Activated naive CD4-positive, alpha-beta T cell treated with Interleukin-2 at 50 U/mL for 16 hours (primary cell): ENCODE data around the gene GMDS.

Experiments
- DNase-seq: peaks from one replicate; pipeline ENCODE4 v3.0.0-alpha.2; 2020

GMDS gene

DNA sequence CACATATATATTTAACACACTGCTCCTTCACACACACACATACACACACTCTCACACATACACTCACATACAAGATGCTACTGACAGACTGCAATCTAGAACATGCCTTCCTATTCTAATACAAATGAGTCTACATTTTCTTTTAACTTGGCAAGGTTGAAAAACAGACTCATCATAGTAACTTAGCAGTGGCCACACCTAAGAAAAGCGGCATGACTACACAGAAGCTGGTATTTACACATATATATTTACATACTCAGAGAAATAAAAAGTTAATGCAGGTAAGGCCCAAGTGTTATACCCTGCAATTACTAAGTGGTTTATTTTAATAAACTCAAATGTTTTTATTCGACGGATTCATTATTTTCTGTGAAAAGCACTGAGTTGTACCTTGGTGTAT is 426.4 kb downstream of the GMDS start:
- DNase-seq: no peak

DNA sequence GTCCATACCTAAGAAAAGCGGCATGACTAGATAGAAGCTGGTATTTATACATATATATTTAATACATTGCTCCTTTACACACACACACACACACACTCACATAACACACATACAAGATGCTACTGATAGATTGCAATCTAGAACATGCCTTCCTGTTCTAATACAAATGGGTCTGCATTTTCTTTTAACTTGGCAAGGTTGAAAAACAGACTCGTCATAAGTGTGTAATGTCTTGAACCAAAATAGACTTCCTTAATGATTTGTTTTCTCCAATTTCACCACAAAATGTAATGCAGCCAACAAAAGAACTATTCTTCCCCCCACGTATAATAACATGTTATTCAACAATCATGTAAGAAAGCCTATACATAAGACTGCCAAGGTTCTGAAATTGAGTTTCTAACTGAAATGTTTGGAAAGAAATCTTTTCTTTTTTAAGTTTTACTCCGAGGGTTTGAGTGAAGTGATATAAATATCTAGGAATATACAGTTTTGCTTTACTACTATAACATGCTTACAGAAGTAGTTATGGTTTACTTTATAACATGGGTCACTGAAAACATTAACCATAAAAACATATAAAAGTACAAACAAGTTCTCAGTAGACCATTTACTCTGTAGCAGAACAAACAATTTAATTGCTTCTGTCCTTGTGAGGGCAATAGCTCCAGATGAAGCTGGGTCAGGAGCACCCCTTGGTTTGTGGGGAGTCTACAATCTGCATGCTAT is 428.2 kb downstream of the GMDS start:
- DNase-seq: no peak

DNA sequence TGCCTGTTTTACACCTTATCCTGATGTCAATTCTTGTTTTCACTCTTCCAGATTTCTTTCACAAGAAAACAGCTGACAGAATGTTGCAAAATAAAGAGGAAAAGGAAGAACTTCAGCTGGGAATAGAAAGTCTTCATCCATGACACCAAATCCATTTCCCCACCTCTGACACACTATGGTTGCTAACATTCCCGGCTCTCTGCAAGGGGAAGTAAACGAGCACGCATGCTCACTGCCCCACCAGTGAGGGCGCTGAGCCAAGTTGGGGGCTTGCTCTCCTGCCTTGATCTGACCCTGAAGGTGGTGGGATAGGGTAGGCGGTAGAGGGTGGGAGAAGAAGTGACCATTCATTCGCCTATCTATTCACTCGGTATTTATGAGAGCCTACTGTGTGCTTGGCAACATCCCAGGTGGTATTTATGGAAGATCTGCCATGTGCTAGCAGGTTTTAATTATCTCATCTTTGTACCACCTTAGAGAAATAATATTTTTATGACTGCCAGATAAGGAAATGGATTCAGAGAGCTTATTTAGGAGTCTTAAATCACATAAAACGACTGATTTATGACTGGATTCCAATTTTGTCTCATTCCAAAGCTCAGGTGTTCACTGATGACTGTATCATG is 429.5 kb downstream of the GMDS start:
- no peak for DNase-seq

DNA sequence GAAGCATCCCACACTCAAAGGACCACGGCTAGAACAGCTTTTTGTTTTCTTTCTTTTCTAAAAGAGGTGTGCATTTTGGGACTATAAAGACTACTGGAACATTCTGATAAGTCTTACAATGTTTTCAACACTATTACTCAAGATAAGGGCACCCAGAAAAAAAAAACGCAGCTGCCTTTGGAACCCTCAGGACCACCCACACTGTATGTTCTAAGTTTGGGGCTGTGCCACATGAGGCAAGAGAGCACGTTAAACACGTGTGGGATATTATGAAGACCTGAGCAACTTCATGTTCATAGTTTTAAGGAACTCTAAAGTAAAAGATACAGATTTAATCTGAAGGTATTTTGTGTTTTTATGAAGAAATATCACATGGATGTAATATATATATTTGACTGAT is 431.1 kb downstream of the GMDS start:
- DNase-seq: no peak

DNA sequence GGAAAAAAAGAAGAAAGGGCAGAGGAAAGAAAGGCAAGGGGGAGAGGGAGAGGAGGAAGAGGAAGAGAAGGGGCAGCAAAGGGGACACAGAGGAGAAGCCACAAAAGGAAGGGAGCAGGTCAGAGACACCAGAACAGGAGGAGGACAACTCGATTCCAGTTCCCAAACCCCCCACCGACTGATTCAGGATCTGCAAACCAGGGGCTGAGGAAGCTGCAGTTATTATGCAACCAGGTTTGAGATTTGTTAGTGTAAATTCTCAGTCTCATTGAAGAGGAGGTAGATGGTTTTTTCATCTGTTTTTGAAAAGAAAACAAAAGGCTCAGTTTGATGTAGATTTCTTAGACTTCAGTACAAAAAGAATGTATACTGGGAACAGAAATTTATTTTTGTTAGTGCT is 432.9 kb downstream of the GMDS start:
- no peak for DNase-seq

DNA sequence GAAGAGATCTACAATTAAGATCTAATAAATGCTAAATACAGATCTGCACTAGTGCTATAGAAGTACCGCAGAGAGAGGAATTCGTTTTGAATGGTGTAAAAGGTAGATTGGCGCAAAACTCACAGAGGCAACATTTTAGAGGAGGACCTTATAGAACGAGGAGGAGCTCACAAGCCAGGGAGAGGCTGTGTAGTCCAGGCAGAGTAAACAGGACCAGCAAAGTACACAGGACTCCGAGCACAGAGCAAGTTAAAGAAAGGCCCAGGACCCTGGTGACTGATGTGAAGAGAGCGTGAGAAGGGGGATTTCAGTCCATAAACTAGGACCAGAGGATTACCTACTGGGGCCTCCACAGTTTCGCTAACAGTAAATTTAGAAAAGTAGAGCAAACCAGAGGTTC is 433.4 kb downstream of the GMDS start:
- no peak for DNase-seq

DNA sequence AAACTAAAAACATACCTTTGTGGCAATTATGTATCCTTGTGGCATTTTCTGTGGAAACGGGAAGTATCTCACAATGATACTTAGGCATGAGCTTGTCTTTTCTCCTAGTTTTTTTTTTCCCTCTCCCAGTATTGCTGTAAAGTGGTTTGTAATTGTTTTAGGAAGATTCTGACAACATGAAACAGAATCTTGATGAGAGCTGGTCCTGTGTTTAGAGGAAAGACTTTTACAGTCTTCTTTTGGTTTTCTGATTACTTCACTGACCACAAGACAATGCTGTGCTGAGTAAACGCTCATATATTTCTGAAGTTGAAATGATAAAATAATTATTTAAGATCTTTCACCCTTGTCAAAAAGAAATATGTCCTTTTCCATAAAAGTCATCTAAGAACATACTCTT is 434.5 kb downstream of the GMDS start:
- no peak for DNase-seq

DNA sequence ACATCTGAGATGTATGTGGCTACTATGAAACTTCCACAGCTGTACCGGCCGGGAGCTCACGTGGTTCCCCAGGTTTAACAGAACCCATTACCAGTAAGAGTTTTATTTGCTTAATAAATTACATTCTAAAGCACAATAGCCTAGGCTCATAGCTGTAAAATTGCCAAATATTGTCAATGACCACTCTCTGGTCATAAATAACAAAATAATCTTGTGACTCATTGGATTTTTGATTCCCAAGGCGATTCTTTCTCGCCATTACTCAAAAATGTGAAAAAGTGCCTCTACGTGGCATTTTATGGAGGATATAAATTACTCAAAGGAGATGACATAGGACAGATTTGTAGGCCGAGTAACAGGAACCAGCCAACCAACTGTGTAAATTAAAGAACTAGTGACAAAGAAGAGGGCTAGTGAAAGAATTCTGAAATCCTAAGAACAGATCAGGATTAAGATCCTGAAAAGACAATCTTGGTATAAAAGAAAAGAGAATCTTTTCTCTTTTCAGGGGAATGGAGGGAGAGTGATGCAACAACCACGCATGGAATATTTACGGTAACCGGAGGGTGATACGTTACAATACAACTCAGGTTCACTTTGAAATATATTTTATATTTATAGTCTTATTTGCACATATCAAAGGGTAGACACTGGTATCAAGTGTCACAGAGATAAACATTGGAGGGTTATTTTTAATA is 436.0 kb downstream of the GMDS start:
- DNase-seq: no peak

DNA sequence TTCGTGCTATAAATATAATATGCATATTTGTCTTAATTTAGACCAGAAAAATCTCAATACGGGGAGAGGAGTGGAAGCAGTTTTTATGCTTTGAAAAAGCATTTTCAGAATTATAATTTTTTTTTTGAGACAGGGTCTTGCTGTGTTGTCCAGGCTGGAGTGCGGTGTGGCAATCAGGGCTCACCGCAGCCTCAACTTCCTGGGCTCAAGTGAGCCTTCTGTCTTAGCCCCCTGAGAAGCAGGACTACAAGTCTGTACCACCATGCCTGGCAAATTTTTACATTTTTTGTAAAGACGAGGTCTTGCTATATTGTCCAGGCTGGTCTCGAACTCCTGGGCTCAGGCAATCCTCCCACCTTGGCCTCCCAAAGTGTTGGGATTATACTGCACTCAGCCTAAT is 438.5 kb downstream of the GMDS start:
- DNase-seq: no peak

DNA sequence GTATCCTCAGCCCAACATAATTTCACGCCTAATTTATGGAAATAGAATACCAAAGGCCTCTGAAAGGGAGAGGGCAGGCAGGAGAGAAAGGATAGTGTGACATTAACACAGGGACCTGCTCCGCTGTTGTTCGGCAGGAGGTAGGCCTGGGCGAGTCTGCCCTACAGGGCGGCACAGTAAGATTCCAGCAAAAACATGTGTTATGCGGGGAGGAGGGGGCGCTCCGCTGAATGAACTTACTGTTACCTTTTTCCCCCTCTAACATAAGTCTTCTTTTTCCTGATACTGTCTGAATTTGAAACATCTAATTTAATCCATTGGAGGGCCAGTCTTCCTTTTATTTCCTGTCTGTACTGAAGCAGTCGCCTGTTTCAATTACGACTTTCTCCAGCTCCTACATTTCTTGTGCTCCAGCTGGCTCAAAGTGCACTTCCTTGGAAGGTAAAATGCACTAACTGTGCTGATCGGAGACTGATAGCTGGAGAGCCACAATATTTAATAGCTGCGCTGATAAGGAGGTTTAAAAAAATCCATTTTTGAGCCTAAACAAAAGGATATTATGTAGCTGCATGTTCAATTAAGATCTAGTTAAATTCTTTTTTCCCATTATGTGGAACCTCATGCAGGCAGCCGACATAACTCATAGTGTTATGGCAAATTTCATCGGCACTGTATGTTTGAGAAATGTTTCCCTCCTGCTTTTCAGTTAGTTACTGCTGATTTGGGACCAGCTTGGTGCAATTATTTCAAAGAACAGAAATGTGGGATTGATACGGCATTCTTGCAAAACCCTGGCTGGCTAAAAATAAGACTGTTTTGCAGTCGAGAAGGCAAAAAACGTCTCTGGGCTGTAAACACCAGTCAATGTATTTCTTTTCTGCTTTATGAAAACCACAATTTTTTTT is 442.7 kb downstream of the GMDS start:
- no peak for DNase-seq

DNA sequence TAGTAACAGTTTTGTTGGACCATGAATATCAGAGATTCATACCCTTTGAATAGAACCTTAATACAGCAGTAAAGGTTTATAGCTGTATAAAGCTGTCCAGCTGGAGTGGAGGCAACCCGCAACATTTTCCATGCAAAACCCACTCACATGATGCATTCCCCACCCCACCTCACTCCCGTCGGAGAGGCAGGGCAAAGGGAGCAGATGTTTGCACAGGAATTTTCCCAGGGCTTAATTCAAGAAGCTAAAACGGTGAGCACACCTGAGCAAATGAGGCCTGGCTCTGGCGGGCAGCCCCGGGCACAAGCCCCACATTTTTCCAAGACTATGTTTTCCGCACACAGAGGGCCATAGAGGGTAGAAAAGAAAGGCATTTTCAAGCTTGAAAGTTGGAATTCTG is 444.0 kb downstream of the GMDS start:
- no peak for DNase-seq

DNA sequence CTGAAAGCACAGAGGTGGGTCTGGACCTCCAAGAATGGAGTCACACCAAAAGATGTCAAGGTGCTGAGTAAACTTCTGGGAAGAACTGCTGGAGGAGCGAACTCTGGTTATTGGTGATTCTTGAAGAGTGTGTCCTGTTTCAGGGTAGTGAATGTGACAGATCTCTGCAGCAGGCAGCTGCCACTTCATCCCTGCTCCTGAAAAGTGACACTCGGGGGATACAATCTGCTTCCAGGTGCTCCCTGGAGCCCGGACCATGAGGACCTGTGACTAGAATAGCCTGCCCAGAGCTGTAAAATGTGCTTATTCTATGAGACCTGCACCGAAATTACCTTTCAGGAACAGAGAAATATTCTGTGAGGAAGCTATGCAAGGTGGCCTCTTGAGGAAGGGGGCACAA is 444.6 kb downstream of the GMDS start:
- no peak for DNase-seq

DNA sequence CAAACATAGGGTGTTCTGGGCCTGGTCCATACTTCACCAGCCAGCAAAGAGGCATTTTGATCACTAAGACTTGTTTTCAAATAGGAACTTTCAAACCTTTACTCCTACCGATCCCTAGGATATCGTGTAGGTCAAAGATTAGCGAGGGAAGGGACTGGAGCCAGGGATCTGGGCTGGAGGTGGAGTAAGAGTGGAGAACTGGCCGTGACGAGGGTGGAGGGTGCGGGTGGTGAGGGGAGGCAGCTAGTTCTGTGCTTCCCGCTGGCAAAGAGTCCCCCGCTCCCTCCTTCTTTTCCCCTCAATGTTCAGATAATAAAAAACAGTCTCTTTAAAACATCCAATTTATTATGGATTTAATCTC is 446.5 kb downstream of the GMDS start:
- no peak for DNase-seq

DNA sequence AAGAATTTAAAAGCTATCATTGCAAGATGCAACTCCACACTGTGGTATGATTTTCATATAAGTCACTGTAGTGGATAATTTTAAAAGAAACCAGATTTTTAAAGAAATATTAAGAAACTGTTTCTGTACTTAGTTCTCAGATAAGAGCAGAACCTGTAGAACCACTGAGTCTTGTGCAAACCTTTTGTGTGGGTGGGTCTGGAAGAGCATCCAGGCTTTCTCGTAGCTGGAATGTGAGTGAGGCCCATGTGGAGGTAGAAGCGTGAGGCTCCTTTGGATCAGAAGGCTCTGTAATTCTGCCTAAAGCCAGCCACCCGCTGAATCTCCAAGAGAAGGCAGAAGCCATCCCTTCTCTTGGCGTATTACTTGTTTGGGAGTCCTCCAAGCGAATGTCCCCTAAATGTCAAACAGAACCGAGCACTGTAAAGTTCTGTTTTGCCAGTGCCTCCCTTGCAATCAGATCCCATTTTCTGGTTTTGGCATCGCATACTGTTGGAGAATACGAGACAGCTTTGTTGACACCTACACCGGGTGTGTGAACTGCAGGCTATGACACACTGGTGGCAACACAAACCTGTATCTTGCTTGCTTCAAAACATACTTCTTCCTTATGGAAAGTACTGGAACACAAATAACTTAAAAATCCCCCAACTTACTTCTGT is 447.0 kb downstream of the GMDS start:
- DNase-seq: no peak

DNA sequence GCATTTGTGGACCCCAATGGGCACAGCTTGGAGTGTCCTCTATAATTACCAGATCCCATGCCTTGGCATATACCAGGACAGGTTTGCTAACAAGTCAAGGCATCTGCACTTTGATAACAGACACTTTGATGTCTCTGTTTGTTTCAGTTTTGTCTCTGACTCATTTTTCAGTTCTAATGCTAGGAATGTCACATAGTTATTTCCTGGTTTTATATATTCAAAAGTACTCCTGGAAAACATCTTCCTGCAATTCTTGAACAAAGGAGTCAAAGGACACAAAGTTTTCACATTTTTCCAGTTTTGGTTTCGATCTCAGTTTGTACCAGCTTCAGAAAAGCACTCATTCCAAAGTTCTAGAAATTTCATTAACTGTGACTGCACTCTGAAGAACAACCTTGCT is 447.6 kb downstream of the GMDS start:
- no peak for DNase-seq

DNA sequence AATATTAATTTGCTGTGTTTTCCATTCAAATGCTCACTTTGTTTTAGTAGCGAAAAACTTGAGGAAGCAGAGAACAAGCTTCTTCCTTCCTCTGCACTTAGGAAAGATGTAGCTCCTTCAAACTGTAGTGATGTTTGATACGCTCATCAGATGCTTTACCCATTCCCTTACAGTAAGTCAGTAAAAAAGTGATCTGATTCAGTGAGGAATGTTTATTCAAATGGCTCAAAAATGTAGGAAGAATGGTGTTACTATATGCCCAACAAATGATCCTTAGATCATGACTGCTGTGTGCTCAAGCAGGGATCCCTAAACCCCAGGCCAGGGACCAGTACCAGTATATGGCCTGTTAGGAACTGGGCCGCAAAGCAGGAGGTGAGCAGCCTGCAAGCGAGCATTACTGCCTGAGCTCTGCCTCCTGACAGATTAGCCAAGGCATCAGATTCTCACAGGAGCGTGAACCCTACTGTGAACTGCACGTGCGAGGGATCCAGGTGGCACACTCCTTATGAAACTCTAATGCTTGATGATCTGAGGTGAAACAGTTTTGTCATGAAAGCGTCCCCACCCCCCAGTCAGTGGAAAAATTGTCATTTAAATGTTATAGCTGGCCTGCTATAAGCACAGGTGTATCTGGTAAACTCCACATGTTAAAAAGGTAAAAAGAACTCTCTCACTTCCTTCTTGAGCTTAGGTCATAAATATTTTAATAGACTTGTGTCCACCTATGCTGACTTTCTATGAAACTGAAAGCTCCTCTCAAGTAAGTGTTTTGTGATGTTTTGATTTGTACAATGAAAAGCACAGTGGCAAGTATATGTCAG is 448.5 kb downstream of the GMDS start:
- no peak for DNase-seq

DNA sequence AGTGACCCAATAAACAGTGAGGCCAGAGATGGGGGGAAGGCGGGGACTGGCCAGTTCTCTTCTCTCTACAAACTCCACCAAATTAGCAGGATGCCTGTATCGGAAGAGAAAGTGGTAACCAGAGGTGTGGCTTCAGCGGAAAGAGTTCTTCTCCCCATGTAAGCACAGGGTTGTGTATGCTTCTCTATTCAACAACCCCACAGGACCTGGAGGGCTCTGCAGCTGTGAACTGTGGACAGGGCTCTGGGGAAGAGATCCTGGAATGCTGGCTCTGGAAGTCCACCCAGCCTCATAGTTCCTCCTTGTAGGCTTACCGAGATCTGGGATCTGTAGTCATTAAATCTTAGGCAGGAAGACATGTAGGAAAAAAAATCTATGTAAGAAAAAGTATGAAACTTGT is 449.5 kb downstream of the GMDS start:
- DNase-seq: no peak

DNA sequence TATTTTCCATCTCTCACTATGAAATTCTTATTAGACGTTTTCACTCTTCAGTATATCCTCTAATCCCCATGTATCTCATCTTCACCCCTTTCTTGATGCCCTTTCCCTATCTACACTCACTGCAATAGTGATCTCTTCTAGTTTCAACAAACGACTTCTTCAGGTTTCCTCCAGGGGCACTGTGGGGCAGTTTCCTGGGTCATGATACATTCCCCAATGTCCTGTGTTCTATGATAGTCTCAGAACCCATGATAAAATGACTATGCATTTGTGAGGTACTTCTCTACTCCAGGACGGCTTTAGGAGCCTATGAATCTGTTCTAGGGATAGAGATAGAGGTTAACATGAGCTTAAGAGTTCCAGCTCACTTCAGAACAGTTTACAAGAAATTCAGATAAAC is 452.4 kb downstream of the GMDS start:
- no peak for DNase-seq

DNA sequence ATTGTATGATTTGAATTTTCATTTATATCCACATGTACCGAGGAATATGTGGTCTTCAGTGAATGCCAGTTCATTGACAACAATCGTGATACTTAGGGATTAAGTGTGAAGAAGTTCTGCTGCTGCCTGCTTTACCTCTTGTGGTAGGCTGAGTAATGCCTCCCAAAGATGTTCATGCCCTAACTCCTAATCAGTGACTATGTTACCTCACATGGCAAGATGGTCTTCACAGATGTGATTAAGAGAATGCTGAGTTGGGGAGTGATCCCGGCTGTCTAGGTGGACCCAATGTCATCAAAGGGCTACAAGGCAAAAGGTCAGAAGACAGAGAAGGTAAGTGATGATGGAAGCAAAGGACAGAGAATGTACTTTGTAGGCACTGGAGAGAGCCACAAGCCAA is 454.7 kb downstream of the GMDS start:
- no peak for DNase-seq

DNA sequence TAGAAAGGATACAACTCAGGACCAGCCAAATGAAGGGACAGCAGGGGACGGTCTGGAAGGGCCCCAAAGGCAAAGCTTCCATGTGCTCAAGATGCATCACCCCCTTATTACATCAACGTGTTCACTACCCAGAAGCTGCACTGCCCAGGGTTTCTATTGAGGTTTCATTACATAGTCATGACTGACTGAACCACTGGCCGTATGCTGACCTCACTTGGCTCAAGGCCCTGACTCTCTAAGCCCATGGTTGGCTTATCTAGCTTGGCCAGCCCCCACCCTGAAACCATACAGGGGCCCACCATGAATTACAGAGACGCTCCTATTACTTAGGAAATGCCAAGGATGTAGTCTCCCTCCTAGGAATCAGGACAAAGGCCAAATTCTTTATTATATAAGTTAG is 456.3 kb downstream of the GMDS start:
- DNase-seq: no peak

DNA sequence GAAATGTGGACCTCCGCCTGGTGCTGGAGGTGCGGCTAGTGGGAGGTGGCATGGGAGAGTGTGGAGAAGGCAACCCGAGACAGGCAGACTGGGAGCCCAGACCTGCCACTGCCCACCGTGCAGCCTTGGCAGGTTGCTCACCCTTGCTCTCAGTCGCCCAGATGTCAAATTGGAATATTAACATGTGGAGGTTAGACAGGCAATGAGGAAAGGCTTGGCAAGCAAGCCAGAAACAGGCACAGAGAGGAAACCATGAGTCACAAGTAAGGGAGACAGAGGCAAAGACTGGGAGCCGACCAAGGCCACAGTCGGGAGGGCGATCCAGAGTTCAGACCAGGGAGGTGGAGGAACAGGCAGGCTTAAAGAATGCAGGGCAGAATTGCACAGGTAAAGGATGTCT is 457.5 kb downstream of the GMDS start:
- no peak for DNase-seq
